ENCODE measurements around the gene SERPINA5. TPM values are rescaled to one million over a fixed set of nuclear protein-coding genes. Genes with fewer than 3 reads are reported as not detected.

Gene SERPINA5
- total RNA-seq, 1 experiment from 2014 or later, result not detected

DNA sequence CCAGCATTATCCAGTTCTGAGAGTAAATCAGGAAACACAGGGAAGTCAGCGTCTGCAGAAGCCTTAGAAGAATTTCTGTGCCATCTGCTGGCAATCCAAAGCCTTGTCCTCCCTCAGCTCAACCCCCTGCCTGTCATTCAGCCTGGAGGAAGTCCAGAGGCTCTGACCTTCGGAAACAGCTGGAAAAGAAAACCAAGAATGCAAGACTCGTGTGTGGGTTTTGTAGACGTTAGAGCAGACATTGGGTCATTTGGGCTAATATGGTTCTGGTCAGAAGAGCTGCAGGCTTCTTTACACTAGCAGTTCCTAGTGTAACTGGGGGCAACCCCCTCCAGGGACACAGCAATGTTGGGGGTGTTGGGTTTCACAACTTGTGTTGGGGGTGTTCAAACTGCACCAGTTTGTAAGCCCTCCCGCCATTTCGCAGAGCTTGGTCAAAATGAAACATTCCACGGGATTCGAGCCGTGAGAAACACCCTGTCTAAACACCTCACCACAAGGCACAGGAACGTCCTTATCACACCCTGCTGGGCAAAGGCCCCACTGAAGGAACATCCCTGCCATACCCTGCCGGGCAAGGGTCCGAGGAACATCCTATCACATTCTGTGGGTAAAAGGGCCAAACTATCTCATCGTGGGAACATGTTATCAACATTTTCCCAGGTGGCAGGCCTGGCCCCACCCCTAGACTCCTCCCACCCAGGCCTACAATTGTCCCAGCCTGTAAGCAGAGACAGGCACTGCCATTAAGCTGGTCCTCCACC, 41.0 kb upstream of the SERPINA5 start:
- Histone ChIP-seq H3K79me2 (ENCODE audit: low read depth) (no peaks in the 10 kb centered on the region), H3F3A (ENCODE audit: insufficient read depth, low read depth) (no peaks in the 10 kb centered on the region), H3K4me1 (replicated peaks; ENCODE audit: insufficient read depth) (no peaks in the 10 kb centered on the region), H3K27me3 (ENCODE audit: insufficient read depth, low read depth) (no peaks in the 10 kb centered on the region; the same call in 1 of the 2 replicates), H3K36me3 (ENCODE audit: low read depth) (no peaks in the 10 kb centered on the region), H4K20me1 (ENCODE audit: insufficient read depth) (no peaks in the 10 kb centered on the region), H3K9me2 (ENCODE audit: insufficient read depth) (no peaks in the 10 kb centered on the region), H2AFZ (no peak overlapping the region), H3K4me3 (no peak overlapping the region), H3K9me3 (ENCODE audit: insufficient read depth, low read depth) (no peaks in the 10 kb centered on the region), H3K27ac (no peak overlapping the region), H3K4me2 (no peak overlapping the region)
- BruUV-seq (replicated peaks), result no TSS peak
- TF ChIP-seq, protein P1, sequence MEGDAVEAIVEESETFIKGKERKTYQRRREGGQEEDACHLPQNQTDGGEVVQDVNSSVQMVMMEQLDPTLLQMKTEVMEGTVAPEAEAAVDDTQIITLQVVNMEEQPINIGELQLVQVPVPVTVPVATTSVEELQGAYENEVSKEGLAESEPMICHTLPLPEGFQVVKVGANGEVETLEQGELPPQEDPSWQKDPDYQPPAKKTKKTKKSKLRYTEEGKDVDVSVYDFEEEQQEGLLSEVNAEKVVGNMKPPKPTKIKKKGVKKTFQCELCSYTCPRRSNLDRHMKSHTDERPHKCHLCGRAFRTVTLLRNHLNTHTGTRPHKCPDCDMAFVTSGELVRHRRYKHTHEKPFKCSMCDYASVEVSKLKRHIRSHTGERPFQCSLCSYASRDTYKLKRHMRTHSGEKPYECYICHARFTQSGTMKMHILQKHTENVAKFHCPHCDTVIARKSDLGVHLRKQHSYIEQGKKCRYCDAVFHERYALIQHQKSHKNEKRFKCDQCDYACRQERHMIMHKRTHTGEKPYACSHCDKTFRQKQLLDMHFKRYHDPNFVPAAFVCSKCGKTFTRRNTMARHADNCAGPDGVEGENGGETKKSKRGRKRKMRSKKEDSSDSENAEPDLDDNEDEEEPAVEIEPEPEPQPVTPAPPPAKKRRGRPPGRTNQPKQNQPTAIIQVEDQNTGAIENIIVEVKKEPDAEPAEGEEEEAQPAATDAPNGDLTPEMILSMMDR (conservative IDR thresholded peaks at IDR 0.05), result no peak
- no peak for TF ChIP-seq EZH2 (IDR thresholded peaks at IDR 0.05; ENCODE audit: low read depth)
- intact Hi-C loops (cut with micrococcal nuclease; ENCODE audit: unreplicated experiment), result no loop called here
- DNase-seq, result no peak
- ChIA-PET CTCF (no interaction called here), POLR2A (ENCODE audit: unreplicated experiment) (no interaction called here)

DNA sequence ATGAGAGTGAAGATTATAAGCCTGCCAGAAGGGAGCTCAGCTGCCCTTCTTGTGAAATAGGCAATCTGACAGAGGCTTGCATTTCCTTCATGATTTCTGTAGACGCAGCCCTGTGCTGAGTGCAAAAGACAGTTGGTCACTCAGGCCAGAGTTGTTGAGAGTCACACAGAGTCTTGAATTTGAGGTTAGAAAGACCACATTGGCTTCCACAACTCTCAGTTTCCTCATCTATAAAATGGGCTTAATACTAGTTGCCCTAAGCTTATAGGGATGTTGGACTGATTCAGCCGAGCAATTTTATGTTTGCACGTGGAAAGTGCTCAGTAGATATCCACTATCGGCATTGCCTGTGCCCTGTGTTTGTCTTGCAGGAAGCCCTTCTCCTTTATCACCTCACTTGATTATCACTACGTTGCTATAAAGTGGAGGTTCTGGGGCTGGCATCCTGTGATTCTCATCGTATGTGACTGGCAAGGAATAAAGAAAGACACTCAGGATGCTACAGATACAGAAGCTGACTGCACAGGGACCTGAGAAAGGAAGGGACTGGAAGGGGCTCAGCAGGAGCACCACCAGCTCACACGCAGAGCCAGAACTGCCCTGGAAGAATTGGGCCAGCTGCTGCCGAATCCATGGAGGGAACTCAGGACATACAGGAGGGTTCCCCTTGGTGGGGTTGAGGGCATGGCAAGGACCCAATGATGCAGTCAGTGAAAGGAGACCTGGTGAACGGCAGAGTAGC, 39.8 kb upstream of the SERPINA5 start:
- no peaks in the 10 kb centered on the region for H3K9me3 ChIP-seq (ENCODE audit: insufficient read depth, low read depth)
- H3K4me2 ChIP-seq, result no peak overlapping the region
- H3K36me3 ChIP-seq (ENCODE audit: low read depth), result no peaks in the 10 kb centered on the region
- H4K20me1 ChIP-seq (ENCODE audit: insufficient read depth), result no peaks in the 10 kb centered on the region
- intact Hi-C loops (cut with micrococcal nuclease; ENCODE audit: unreplicated experiment), result no loop called here
- no TSS peak for BruUV-seq (replicated peaks)
- DNase-seq, result no peak
- no peaks in the 10 kb centered on the region for H3K4me1 ChIP-seq (replicated peaks; ENCODE audit: insufficient read depth)
- ChIA-PET CTCF (no interaction called here), POLR2A (ENCODE audit: unreplicated experiment) (no interaction called here)
- no peaks in the 10 kb centered on the region for H3F3A ChIP-seq (ENCODE audit: insufficient read depth, low read depth)
- no peak overlapping the region for H2AFZ ChIP-seq
- no peak overlapping the region for H3K27ac ChIP-seq
- H3K9me2 ChIP-seq (ENCODE audit: insufficient read depth), result no peaks in the 10 kb centered on the region
- no peak for TF ChIP-seq EZH2 (IDR thresholded peaks at IDR 0.05; ENCODE audit: low read depth)
- H3K4me3 ChIP-seq, result no peak overlapping the region
- no peaks in the 10 kb centered on the region for H3K79me2 ChIP-seq (ENCODE audit: low read depth)
- no peaks in the 10 kb centered on the region; the same call in 1 of the 2 replicates for H3K27me3 ChIP-seq (ENCODE audit: insufficient read depth, low read depth)

GRCh38 chr14:94542111-94542810, 39.0 kb upstream of the SERPINA5 start:
- BruUV-seq (replicated peaks), result no TSS peak

More at GRCh38 chr14:94542111-94542810, 39.0 kb upstream of the SERPINA5 start:
- no peaks in the 10 kb centered on the region; the same call in 1 of the 2 replicates for H3K27me3 ChIP-seq (ENCODE audit: insufficient read depth, low read depth)
- H3K4me3 ChIP-seq, result no peak overlapping the region
- no peaks in the 10 kb centered on the region for H3K36me3 ChIP-seq (ENCODE audit: low read depth)
- intact Hi-C loops (cut with micrococcal nuclease; ENCODE audit: unreplicated experiment), result no loop called here
- H2AFZ ChIP-seq, result no peak overlapping the region
- ChIA-PET POLR2A (ENCODE audit: unreplicated experiment) (no interaction called here), CTCF (no interaction called here)
- no peaks in the 10 kb centered on the region for H4K20me1 ChIP-seq (ENCODE audit: insufficient read depth)
- H3K27ac ChIP-seq, result no peak overlapping the region
- H3F3A ChIP-seq (ENCODE audit: insufficient read depth, low read depth), result no peaks in the 10 kb centered on the region
- H3K4me2 ChIP-seq, result no peak overlapping the region
- H3K9me3 ChIP-seq (ENCODE audit: insufficient read depth, low read depth), result no peaks in the 10 kb centered on the region
- TF ChIP-seq EZH2 (IDR thresholded peaks at IDR 0.05; ENCODE audit: low read depth), result no peak
- TF ChIP-seq, protein P1 (conservative IDR thresholded peaks at IDR 0.05), result no peak
- DNase-seq, result no peak
- no peaks in the 10 kb centered on the region for H3K79me2 ChIP-seq (ENCODE audit: low read depth)
- H3K4me1 ChIP-seq (replicated peaks; ENCODE audit: insufficient read depth), result no peaks in the 10 kb centered on the region
- H3K9me2 ChIP-seq (ENCODE audit: insufficient read depth), result no peaks in the 10 kb centered on the region

Data from PC-9 (cell line).